Endodermal cell (in vitro differentiated cells): Measurements from ENCODE around the gene CAPRIN1. TPM values are rescaled to one million over a fixed set of nuclear protein-coding genes. Genes with fewer than 3 reads are reported as not detected.

Source experiments
- DNase-seq: peaks from one replicate; pipeline ENCODE4 v3.0.0-alpha.2; 2017
- H3K27ac ChIP-seq: 2 replicates; pipeline ENCODE4 v1.5.1; 2013; ENCODE audit warnings: mild to moderate bottlenecking, low read depth, low read length, moderate library complexity
- H3K27me3 ChIP-seq: 2 replicates; pipeline ENCODE4 v1.6.1; 2013; ENCODE audit warnings: mild to moderate bottlenecking, low read length, moderate library complexity; ENCODE audit not compliant: insufficient read depth, control insufficient read depth, poor library complexity, severe bottlenecking
- H3K36me3 ChIP-seq: 2 replicates; pipeline ENCODE4 v1.7.0; 2013; ENCODE audit warnings: mild to moderate bottlenecking, low read length, moderate library complexity; ENCODE audit not compliant: control insufficient read depth, insufficient read depth
- H3K4me1 ChIP-seq: one replicate; pipeline ENCODE4 v1.7.0; 2013; ENCODE audit warnings: low read length; ENCODE audit not compliant: control insufficient read depth, insufficient read depth
- H3K4me3 ChIP-seq: 2 replicates; pipeline ENCODE4 v1.5.1; 2013; ENCODE audit warnings: mild to moderate bottlenecking, low read length, moderate library complexity
- H3K9ac ChIP-seq: 2 replicates; pipeline ENCODE4 v1.6.1; 2013; ENCODE audit warnings: mild to moderate bottlenecking, low read length, moderate library complexity; ENCODE audit not compliant: poor library complexity, severe bottlenecking; ENCODE audit errors: extremely low read depth
- H3K9me3 ChIP-seq: 2 replicates; pipeline ENCODE4 v1.6.1; 2013; ENCODE audit warnings: mild to moderate bottlenecking, low read length, moderate library complexity; ENCODE audit not compliant: control insufficient read depth
- H3K27ac Mint-ChIP-seq: 2 replicates; pipeline ENCODE4 v1.8.0; 2020; ENCODE audit warnings: mixed read lengths
- H3K27me3 Mint-ChIP-seq: 2 replicates; pipeline ENCODE4 v1.8.0; 2021; ENCODE audit warnings: mild to moderate bottlenecking, mixed read lengths; ENCODE audit not compliant: insufficient read depth
- H3K36me3 Mint-ChIP-seq: 2 replicates; pipeline ENCODE4 v1.8.0; 2020; ENCODE audit warnings: low read depth, mixed read lengths
- H3K4me1 Mint-ChIP-seq: 2 replicates; pipeline ENCODE4 v1.8.0; 2020; ENCODE audit warnings: mixed read lengths
- H3K4me3 Mint-ChIP-seq: 2 replicates; pipeline ENCODE4 v1.8.0; 2020; ENCODE audit warnings: mild to moderate bottlenecking, moderate library complexity, mixed read lengths
- H3K9me3 Mint-ChIP-seq: 2 replicates; pipeline ENCODE4 v1.8.0; 2020; ENCODE audit warnings: mild to moderate bottlenecking, mixed read lengths
- CTCF ChIP-seq: fragments of 200-600 bp; sonication (generic); conservative IDR thresholded peaks from 2 replicates; pipeline ENCODE4 v1.5.0; 2021; ENCODE audit warnings: antibody characterized with exemption, mild to moderate bottlenecking
- WGBS, 2 experiments: methylation state at CpG; one replicate each; pipeline versions ENCODE4 v1.1.5 to v1.1.7; 2013; ENCODE audit warnings: missing lambda C conversion rate in 2 of 2, mixed read lengths in 1 of 2; ENCODE audit not compliant: insufficient coverage in 1 of 2, insufficient read length in 1 of 2; 5-methylcytosine and 5-hydroxymethylcytosine counted together
- total RNA-seq, 2 donors: library from RNA; stranded (reverse); fragmentation: NEBNext Ultra II Directional in 1 of 2; extraction: Animal tissue kit (Norgen Biotek cat#: 25700) in 1 of 2; gene quantifications; 2 replicates in 1 of 2; 3 replicates in 1 of 2; pipeline ENCODE4 v1.2.1, GENCODE V29; 2021

The CAPRIN1 gene
- total RNA-seq, 2 donors from 2014 or later, result 226 to 241 TPM

- WGBS, 2 experiments, result 89 to 91% methylated on average over 8 to 16 of the region's 16 CpGs
- Histone ChIP-seq H3K9me3 (no peaks in the 10 kb centered on the region), H3K36me3 (peaks cover 62% of the 10 kb centered on the region), H3K27ac (peak overlapping the region; percentile 98), H3K27me3 (no peaks in the 10 kb centered on the region), H3K9ac (no peak overlapping the region), H3K4me1 (no peaks in the 10 kb centered on the region), H3K4me3 (no peak overlapping the region)
- Mint-ChIP-seq H3K4me1 (no peaks in the 10 kb centered on the region), H3K27me3 (no peaks in the 10 kb centered on the region), H3K36me3 (peaks cover 45% of the 10 kb centered on the region), H3K9me3 (no peaks in the 10 kb centered on the region), H3K4me3 (no peak overlapping the region), H3K27ac (peak overlapping the region; percentile 52)
- no peak for TF ChIP-seq CTCF
- no peak for DNase-seq
Measured at GRCh38 chr11:34148504-34149165, 97.1 kb downstream of the CAPRIN1 start.

- peak overlapping the region; percentile 98 for H3K27ac ChIP-seq
- WGBS, 2 experiments, result 93 to 94% methylated on average over 4 to 7 of the region's 7 CpGs
Measured at GRCh38 chr11:34149274-34149673, 97.7 kb downstream of the CAPRIN1 start.

GRCh38 chr11:34149786-34150185, 98.3 kb downstream of the CAPRIN1 start:
- no peak overlapping the region for H3K27ac ChIP-seq
- peak; percentile 69 for TF ChIP-seq CTCF
- no peak overlapping the region for H3K9ac ChIP-seq
- Mint-ChIP-seq H3K27me3 (no peaks in the 10 kb centered on the region), H3K4me3 (no peak overlapping the region), H3K9me3 (no peaks in the 10 kb centered on the region), H3K36me3 (peaks cover 40% of the 10 kb centered on the region), H3K27ac (no peak overlapping the region), H3K4me1 (no peaks in the 10 kb centered on the region)
- no peaks in the 10 kb centered on the region for H3K4me1 ChIP-seq
- peak; percentile 63 for DNase-seq
- no peaks in the 10 kb centered on the region for H3K9me3 ChIP-seq
- H3K4me3 ChIP-seq, result no peak overlapping the region
- H3K27me3 ChIP-seq, result no peaks in the 10 kb centered on the region
- H3K36me3 ChIP-seq, result peaks cover 59% of the 10 kb centered on the region
- 92 to 93% methylated on average over 11 to 13 of the region's 13 CpGs for WGBS, 2 experiments

More at GRCh38 chr11:34149274-34149673, 97.7 kb downstream of the CAPRIN1 start:
- no peaks in the 10 kb centered on the region for H3K9me3 ChIP-seq
- Mint-ChIP-seq H3K27ac (no peak overlapping the region), H3K27me3 (no peaks in the 10 kb centered on the region), H3K9me3 (no peaks in the 10 kb centered on the region), H3K4me3 (no peak overlapping the region), H3K4me1 (no peaks in the 10 kb centered on the region), H3K36me3 (peaks cover 44% of the 10 kb centered on the region)
- H3K4me1 ChIP-seq, result no peaks in the 10 kb centered on the region
- no peak for TF ChIP-seq CTCF
- no peak overlapping the region for H3K9ac ChIP-seq
- no peak for DNase-seq
- peaks cover 62% of the 10 kb centered on the region for H3K36me3 ChIP-seq
- H3K27me3 ChIP-seq, result no peaks in the 10 kb centered on the region
- no peak overlapping the region for H3K4me3 ChIP-seq
